ENCODE data around the gene SPECC1L.

Gene SPECC1L

GRCh38 chr22:24384131-24384530, 113.5 kb downstream of the SPECC1L start:
- Histone ChIP-seq H3K27ac (no peak overlapping the region), H3K36me3 (ENCODE audit: insufficient read depth, low read length) (peaks cover 41% of the 10 kb centered on the region), H3K4me3 (no peak overlapping the region), H3K9me3 (ENCODE audit: low read depth, low read length) (no peaks in the 10 kb centered on the region), H3K9ac (ENCODE audit: insufficient read length) (no peak overlapping the region)
- DNase-seq (ENCODE audit: low read depth, low spot score) = no peak
- no peak for TF ChIP-seq FOXP2 (optimal IDR thresholded peaks at IDR 0.05; ENCODE audit: control extremely low read depth, extremely low read length, insufficient read depth)
- no peak for TF ChIP-seq EZH2 (IDR thresholded peaks at IDR 0.05)
- no peak for TF ChIP-seq POLR2AphosphoS5 (IDR thresholded peaks at IDR 0.05; ENCODE audit: borderline replicate concordance, low read depth, low read length)

- no peaks in the 10 kb centered on the region for H3K9me3 ChIP-seq (ENCODE audit: low read depth, low read length)
- H3K27ac ChIP-seq = no peak overlapping the region
- no peak for TF ChIP-seq POLR2AphosphoS5 (IDR thresholded peaks at IDR 0.05; ENCODE audit: borderline replicate concordance, low read depth, low read length)
- TF ChIP-seq FOXP2 (optimal IDR thresholded peaks at IDR 0.05; ENCODE audit: control extremely low read depth, extremely low read length, insufficient read depth) = no peak
- no peak overlapping the region for H3K4me3 ChIP-seq
- no peak overlapping the region for H3K9ac ChIP-seq (ENCODE audit: insufficient read length)
- H3K36me3 ChIP-seq (ENCODE audit: insufficient read depth, low read length) = peaks cover 23% of the 10 kb centered on the region
- no peak for DNase-seq (ENCODE audit: low read depth, low spot score)
These were observed 116.4 kb downstream of the SPECC1L start for GRCh38 chr22:24386937-24387471.

GRCh38 chr22:24389680-24390079, 119.0 kb downstream of the SPECC1L start:
- Histone ChIP-seq H3K36me3 (ENCODE audit: insufficient read depth, low read length) (peaks cover 29% of the 10 kb centered on the region), H3K4me3 (no peak overlapping the region), H3K9me3 (ENCODE audit: low read depth, low read length) (no peaks in the 10 kb centered on the region), H3K27ac (no peak overlapping the region), H3K9ac (ENCODE audit: insufficient read length) (no peak overlapping the region)
- TF ChIP-seq FOXP2 (optimal IDR thresholded peaks at IDR 0.05; ENCODE audit: control extremely low read depth, extremely low read length, insufficient read depth) (no peak), EZH2 (IDR thresholded peaks at IDR 0.05) (no peak), POLR2AphosphoS5 (IDR thresholded peaks at IDR 0.05; ENCODE audit: borderline replicate concordance, low read depth, low read length) (no peak)
- DNase-seq (ENCODE audit: low read depth, low spot score) = no peak

- Histone ChIP-seq H3K9me3 (ENCODE audit: low read depth, low read length) (no peaks in the 10 kb centered on the region), H3K27ac (no peak overlapping the region), H3K36me3 (ENCODE audit: insufficient read depth, low read length) (peaks cover 30% of the 10 kb centered on the region), H3K9ac (ENCODE audit: insufficient read length) (no peak overlapping the region), H3K4me3 (no peak overlapping the region)
- TF ChIP-seq FOXP2 (optimal IDR thresholded peaks at IDR 0.05; ENCODE audit: control extremely low read depth, extremely low read length, insufficient read depth) = no peak
- no peak for TF ChIP-seq POLR2AphosphoS5 (IDR thresholded peaks at IDR 0.05; ENCODE audit: borderline replicate concordance, low read depth, low read length)
- no peak for TF ChIP-seq EZH2 (IDR thresholded peaks at IDR 0.05)
- DNase-seq (ENCODE audit: low read depth, low spot score) = no peak
These were observed 119.5 kb downstream of the SPECC1L start for GRCh38 chr22:24390156-24390555.

GRCh38 chr22:24390576-24390975, 119.9 kb downstream of the SPECC1L start:
- H3K36me3 ChIP-seq (ENCODE audit: insufficient read depth, low read length) = peaks cover 30% of the 10 kb centered on the region
- H3K9ac ChIP-seq (ENCODE audit: insufficient read length) = no peak overlapping the region
- TF ChIP-seq EZH2 (IDR thresholded peaks at IDR 0.05) = no peak
- no peak for TF ChIP-seq FOXP2 (optimal IDR thresholded peaks at IDR 0.05; ENCODE audit: control extremely low read depth, extremely low read length, insufficient read depth)
- TF ChIP-seq POLR2AphosphoS5 (IDR thresholded peaks at IDR 0.05; ENCODE audit: borderline replicate concordance, low read depth, low read length) = no peak
- H3K9me3 ChIP-seq (ENCODE audit: low read depth, low read length) = no peaks in the 10 kb centered on the region
- DNase-seq (ENCODE audit: low read depth, low spot score) = no peak
- H3K4me3 ChIP-seq = no peak overlapping the region
- H3K27ac ChIP-seq = no peak overlapping the region

GRCh38 chr22:24391836-24392217, 121.2 kb downstream of the SPECC1L start:
- no peaks in the 10 kb centered on the region for H3K9me3 ChIP-seq (ENCODE audit: low read depth, low read length)
- no peak overlapping the region for H3K27ac ChIP-seq
- no peak overlapping the region for H3K4me3 ChIP-seq
- TF ChIP-seq POLR2AphosphoS5 (IDR thresholded peaks at IDR 0.05; ENCODE audit: borderline replicate concordance, low read depth, low read length) = no peak
- TF ChIP-seq EZH2 (IDR thresholded peaks at IDR 0.05) = no peak
- no peak for TF ChIP-seq FOXP2 (optimal IDR thresholded peaks at IDR 0.05; ENCODE audit: control extremely low read depth, extremely low read length, insufficient read depth)
- no peak overlapping the region for H3K9ac ChIP-seq (ENCODE audit: insufficient read length)
- H3K36me3 ChIP-seq (ENCODE audit: insufficient read depth, low read length) = peaks cover 34% of the 10 kb centered on the region
- DNase-seq (ENCODE audit: low read depth, low spot score) = no peak

GRCh38 chr22:24392218-24392931, 121.7 kb downstream of the SPECC1L start:
- no peak for TF ChIP-seq EZH2 (IDR thresholded peaks at IDR 0.05)
- TF ChIP-seq POLR2AphosphoS5 (IDR thresholded peaks at IDR 0.05; ENCODE audit: borderline replicate concordance, low read depth, low read length) = no peak
- TF ChIP-seq FOXP2 (optimal IDR thresholded peaks at IDR 0.05; ENCODE audit: control extremely low read depth, extremely low read length, insufficient read depth) = no peak
- Histone ChIP-seq H3K9ac (ENCODE audit: insufficient read length) (no peak overlapping the region), H3K4me3 (no peak overlapping the region), H3K27ac (no peak overlapping the region), H3K9me3 (ENCODE audit: low read depth, low read length) (no peaks in the 10 kb centered on the region), H3K36me3 (ENCODE audit: insufficient read depth, low read length) (peaks cover 32% of the 10 kb centered on the region)
- no peak for DNase-seq (ENCODE audit: low read depth, low spot score)

- H3K4me3 ChIP-seq = no peak overlapping the region
- no peak overlapping the region for H3K9ac ChIP-seq (ENCODE audit: insufficient read length)
- no peak overlapping the region for H3K27ac ChIP-seq
- H3K9me3 ChIP-seq (ENCODE audit: low read depth, low read length) = no peaks in the 10 kb centered on the region
- DNase-seq (ENCODE audit: low read depth, low spot score) = no peak
- peaks cover 36% of the 10 kb centered on the region for H3K36me3 ChIP-seq (ENCODE audit: insufficient read depth, low read length)
- TF ChIP-seq EZH2 (IDR thresholded peaks at IDR 0.05) = no peak
- TF ChIP-seq FOXP2 (optimal IDR thresholded peaks at IDR 0.05; ENCODE audit: control extremely low read depth, extremely low read length, insufficient read depth) = no peak
- no peak for TF ChIP-seq POLR2AphosphoS5 (IDR thresholded peaks at IDR 0.05; ENCODE audit: borderline replicate concordance, low read depth, low read length)
These were observed 122.5 kb downstream of the SPECC1L start for GRCh38 chr22:24393012-24393559.
